Measurements from ENCODE around the gene AGBL4. TPM values are rescaled to one million over a fixed set of nuclear protein-coding genes. Genes with fewer than 3 reads are reported as not detected.

The AGBL4 gene
- total RNA-seq, 1 donor from 2014 or later = not detected

- DNase-seq = no peak
Measured at GRCh38 chr1:48718705-48719104, 1305.0 kb downstream of the AGBL4 start.

- no peak for DNase-seq
Measured at GRCh38 chr1:48718116-48718630, 1305.6 kb downstream of the AGBL4 start.

GRCh38 chr1:48717082-48717481 lies 1306.7 kb downstream of the AGBL4 start:
- DNase-seq = no peak

- DNase-seq = peak; percentile 17
Measured at GRCh38 chr1:48715921-48716320, 1307.8 kb downstream of the AGBL4 start.

- no peak for DNase-seq
Measured at GRCh38 chr1:48710915-48711314, 1312.8 kb downstream of the AGBL4 start.

- DNase-seq = no peak
Measured at GRCh38 chr1:48710318-48710717, 1313.4 kb downstream of the AGBL4 start.

- DNase-seq = no peak
Measured at GRCh38 chr1:48704736-48705135, 1319.0 kb downstream of the AGBL4 start.

- DNase-seq = no peak
Measured at GRCh38 chr1:48701445-48701844, 1322.3 kb downstream of the AGBL4 start.

GRCh38 chr1:48697066-48697707 lies 1326.6 kb downstream of the AGBL4 start:
- DNase-seq = peak; percentile 63

GRCh38 chr1:48695161-48695560 lies 1328.6 kb downstream of the AGBL4 start:
- DNase-seq = no peak

GRCh38 chr1:48693674-48694320 lies 1330.0 kb downstream of the AGBL4 start:
- no peak for DNase-seq

- DNase-seq = no peak
Measured at GRCh38 chr1:48693180-48693579, 1330.6 kb downstream of the AGBL4 start.

- DNase-seq = no peak
Measured at GRCh38 chr1:48692235-48692634, 1331.5 kb downstream of the AGBL4 start.

GRCh38 chr1:48691429-48692001 lies 1332.2 kb downstream of the AGBL4 start:
- DNase-seq = no peak

- DNase-seq = no peak
Measured at GRCh38 chr1:48688102-48688760, 1335.5 kb downstream of the AGBL4 start.

GRCh38 chr1:48687282-48688045 lies 1336.3 kb downstream of the AGBL4 start:
- DNase-seq = peak; percentile 14

GRCh38 chr1:48686159-48686558 lies 1337.6 kb downstream of the AGBL4 start:
- no peak for DNase-seq

GRCh38 chr1:48684381-48684780 lies 1339.4 kb downstream of the AGBL4 start:
- no peak for DNase-seq

- DNase-seq = no peak
Measured at GRCh38 chr1:48683839-48684238, 1339.9 kb downstream of the AGBL4 start.

- no peak for DNase-seq
Measured at GRCh38 chr1:48681476-48682305, 1342.1 kb downstream of the AGBL4 start.

- no peak for DNase-seq
Measured at GRCh38 chr1:48680411-48681035, 1343.2 kb downstream of the AGBL4 start.

Measured in tongue (tissue), 2 donors.